Stimulated activated CD8-positive, alpha-beta memory T cell treated with anti-CD3 and anti-CD28 coated beads, Interleukin-12 subunit alpha, Interleukin-12 subunit beta, amount 100 ng/mL, for 24 hours (primary cell): Measurements from ENCODE around the gene DENND6A.
"Not testable (repeated sequence)": the region's sequence is repeated elsewhere in the genome, so short reads cannot be mapped to it uniquely, and the experiment has no call there.

ENCODE experiments used
- DNase-seq: peaks from one replicate; pipeline ENCODE4 v3.0.0-alpha.2; 2020; ENCODE audit errors: extremely low read depth

DENND6A gene

DNA sequence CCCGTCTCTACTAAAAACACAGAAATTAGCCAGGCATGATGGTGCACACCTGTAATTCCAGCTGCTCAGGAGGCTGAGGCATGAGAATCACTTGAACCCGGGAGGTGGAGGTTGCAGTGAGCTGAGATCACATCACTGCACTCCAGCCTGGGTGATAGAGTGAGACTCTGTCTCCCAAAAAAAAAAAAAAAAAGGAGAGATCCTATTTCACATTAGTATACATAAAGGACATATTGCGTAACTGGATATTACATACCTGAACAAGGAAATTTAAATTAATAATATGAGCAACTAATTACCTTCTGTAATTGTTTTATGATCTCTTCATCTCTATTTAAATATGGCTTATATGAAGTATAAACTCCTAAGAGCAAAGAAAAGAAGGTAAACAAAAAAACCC is 58.6 kb downstream of the DENND6A start:
- not testable (repeated sequence) for DNase-seq

DNA sequence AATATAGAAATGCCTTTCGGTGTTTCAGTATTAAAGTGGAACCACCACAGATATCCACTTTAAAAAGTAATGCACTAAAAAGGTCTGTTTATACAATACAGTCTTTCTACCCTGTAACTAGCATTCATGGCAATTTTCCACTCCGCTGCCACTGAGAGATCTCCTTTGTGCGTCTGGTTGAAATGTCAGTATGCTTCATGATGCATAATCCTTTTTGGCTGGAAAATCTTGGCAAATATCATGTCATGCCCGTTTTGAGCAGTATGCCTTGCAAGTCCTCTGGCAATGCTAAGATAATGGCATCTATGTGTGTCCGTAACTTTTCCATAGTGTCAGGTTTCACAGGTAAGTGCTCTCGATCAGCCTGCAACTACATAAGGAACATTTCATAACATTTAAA is 64.9 kb downstream of the DENND6A start:
- DNase-seq: no peak

DNA sequence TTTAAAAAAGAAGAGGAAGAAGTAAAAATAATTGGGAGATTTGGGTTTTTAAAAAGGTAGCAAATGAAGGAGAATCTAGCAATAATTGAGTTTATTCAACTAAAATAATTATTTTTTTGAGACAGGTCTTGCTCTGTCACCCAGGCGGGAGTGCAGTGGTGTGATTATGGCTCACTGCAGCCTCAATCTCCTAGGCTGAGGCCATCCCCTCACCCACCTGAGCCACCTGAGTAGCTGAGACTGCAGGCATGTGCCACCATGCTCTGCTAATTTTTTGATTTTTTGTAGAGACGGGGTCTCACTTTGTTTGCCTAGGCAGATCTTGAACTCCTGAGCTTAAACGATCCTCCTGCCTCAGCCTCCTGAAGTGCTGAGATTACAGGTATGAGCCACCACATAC is 68.1 kb downstream of the DENND6A start:
- no peak for DNase-seq

DNA sequence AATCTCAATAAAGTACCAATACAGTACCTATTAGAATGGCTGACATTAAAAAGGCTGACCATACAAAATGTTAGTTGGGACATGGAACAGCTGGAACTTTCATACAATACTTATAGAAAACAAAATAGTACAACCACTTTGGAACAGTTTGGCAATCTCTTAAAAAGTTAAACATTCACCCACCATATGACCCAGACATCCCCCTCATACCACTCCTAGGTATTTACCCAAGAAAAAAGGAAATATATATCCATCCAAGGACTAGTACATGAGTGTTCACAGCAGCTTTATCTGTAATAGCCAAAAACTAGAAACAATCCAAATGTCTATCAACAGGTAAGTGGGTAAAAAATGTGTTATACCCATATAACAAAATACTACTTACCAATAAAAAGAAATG is 70.5 kb downstream of the DENND6A start:
- no peak for DNase-seq

DNA sequence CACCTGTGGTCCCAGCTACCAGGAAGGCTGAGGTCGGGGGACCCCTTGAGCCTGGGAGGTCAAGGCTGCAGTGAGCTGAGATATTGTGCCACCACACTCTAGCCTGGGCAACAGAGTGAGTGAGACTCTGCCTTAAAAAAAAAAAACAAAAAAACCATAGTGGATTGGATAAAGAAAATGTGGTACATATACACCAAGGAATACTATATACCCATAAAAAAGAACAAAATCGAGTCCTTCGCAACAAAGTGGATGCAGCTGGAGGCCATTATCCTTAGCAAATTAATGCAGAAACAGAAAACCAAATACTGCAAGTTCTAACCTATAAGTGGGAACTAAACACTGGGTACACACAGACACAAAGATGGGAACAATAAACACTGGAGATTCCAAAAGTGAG is 75.1 kb downstream of the DENND6A start:
- DNase-seq: no peak

DNA sequence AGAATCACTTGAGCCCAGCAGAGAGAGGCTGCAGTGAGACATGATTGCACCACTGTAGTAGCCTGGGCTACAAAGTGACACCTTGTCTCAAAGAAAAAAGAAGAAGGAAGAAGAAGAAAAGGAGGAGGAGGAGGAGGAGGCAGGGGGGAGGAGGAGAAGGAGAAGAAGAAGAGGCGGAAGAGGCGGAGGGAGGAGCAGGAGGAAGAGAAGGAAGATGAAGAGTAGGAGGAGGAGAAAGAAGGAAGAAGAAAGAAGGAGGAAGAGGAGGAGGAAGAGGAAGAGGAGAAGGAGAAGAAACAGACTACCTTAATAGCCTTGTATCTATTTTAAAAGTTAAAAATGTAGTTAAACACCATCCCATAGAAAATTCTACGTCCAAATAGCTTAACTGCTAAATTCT is 76.6 kb downstream of the DENND6A start:
- DNase-seq: no peak

DNA sequence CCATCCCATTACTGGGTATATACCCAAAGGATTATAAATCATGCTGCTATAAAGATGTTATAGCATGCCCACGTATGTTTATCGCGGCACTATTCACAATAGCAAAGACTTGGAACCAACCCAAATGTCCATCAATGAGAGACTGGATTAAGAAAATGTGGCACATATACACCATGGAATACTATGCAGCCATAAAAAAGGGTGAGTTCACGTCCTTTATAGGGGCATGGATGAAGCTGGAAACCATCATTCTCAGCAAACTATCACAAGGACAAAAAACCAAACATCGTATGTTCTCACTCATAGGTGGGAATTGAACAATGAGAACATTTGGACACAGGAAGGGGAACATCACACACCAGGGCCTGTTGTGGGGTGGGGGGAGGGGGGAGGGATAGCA is 81.0 kb downstream of the DENND6A start:
- DNase-seq: not testable (repeated sequence)

DNA sequence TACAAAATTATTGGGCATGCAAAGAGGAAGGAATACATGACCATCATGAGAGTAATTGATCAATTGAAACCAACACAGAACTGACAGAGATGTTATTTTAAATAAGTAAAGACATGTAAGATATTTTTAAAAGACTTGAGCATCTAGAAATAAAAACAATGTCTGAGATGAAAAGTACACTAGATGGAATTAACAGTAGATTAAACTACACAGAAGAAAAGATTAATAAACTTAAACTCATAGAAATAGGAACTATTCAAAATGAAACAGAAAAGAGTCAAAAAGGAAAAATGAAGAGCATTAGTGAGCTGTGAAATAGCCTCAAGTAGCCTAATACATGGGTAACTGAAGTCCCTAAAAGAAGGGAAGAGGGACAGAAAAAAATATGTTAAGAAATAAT is 87.2 kb downstream of the DENND6A start:
- DNase-seq: no peak

DNA sequence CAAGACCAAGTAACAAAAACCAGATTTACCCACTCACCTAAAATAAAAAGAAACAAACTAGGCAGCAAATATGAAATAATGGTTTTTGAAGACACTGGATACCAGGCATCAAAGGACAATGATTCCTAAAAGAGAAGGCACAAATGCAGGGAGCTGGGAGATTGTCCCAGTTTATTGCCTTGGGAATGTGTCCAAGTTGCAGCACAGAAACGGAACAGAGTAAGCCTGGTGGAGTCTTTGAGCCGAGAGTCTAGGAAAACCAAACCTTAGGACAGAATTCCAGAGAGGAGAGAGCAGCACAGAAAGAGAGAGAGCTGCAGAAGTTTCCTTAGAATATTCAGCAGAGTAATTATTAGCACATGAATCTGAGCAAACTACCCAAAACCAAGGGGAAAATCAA is 87.9 kb downstream of the DENND6A start:
- no peak for DNase-seq

DNA sequence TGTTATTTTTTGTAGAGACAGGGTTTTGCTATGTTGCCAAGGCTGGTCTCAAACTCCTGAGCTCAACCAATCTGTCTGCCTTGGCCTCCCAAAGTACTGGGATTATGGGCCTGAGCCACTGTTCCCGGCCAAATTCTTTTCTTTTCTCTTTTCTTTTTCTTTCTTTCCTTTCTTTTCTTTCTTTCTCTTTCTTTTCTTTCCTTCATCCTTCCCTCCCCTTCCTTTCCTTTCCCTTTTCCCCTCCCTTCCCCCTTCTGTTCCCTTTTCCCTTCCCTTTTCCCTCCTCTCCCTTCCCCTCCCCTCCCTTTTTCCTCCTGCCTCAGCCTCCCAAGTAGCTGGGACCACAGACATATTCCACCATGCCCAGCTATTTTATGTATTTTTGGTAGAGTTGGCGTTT is 92.7 kb downstream of the DENND6A start:
- DNase-seq: no peak

DNA sequence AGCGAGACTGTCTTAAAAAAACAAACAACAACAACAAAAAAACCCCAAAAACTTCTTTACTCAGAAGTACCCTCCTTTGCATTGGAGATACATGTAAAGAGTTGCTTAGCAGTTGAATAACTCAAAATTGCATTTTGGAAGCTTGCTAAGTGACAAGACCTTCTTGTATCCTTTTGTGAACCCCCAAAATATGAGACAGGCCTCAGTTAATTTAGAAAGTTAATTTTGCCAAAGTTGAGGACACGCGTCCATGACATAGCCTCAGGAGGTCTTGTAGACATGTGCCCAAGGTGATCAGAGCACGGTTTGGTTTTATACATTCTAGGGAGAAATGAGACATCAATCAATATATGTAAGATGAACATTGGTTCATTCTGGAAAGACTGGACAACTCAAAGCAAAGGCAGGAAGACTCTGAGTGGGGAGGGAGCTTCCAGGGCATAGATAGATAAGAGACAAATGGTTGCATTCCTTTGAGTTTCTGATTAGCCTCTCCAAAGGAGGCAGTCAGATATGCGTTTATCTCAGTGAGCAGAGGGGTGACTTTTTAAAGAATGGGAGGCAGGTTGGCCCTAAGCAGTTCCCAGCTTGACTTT is 94.0 kb downstream of the DENND6A start:
- DNase-seq: no peak

DNA sequence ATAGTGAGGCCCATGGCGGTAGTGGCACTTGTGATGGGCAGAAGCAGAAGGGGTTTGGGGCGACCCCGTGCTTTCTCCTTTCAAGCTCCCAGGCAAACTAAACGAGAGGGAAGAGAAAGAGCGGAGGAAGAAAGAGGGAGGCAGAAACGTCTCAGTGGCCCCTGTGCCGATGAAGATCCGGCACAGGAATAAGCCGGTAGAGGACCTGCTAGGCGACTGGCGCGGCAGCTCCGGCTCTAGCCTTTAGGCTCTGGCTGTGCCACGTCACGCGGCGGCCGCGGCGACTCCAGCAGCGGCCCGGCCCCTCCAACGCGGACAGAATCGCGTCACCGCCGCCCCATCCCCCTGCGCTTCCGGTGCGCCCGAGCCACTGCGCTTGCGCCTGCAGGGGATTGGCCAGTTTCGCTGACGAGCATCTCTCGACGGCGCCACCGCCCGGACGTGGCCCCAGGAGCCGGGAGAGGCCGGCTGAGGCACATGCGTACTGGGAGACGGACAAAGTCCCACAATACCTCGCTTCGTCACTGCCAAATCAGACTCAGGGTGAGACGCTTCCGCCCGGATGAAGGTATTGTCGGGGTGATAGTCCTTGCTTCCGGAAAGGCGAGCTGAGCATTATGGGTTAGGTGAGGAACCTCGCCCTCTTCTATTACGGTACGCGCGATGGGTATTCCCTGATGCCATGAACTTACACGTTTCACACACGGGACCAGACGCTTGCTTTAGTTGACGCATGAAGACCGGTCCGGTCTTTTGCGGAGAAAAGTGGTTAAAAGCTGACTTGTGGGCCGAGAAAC is 95.6 kb downstream of the DENND6A start, which contains the start of gene ARF4:
Gene ARF4, minus strand, starts transcription at position 218 of the 797 bp plus-strand sequence. Its CDS starts 204 bp downstream, at position 14.
- peak; percentile 96 for DNase-seq

DNA sequence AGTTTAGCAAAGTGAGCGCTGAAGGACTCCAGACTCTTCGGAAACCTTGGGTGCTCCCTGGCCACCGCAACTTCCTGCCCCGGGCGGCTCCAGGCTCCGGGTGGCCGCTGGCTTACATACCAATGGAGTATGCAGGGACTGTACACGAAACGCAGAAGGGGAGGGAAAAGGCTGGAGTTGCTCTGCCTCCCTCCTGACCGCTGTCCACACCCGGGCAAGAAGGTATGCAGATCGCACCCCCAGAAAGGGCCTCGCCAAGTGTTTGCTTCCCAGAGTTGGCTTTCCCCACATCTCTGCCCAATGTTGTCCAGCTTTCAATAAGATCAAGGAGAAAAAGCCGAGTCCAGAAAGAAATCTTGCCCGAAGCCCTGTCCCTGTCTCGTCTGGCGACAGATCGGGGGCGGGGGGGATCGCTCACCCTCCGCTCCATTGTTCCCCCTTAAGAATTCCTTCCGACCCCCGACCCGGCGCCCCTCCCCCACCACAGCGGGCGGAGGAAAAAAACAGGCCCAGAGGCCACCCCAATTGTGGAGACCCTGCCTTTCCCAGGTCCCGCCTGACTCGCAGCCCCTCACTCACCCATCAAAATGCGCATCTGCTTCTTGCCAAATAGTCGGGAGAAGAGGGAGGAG is 96.3 kb downstream of the DENND6A start:
- peak; percentile 17 for DNase-seq

DNA sequence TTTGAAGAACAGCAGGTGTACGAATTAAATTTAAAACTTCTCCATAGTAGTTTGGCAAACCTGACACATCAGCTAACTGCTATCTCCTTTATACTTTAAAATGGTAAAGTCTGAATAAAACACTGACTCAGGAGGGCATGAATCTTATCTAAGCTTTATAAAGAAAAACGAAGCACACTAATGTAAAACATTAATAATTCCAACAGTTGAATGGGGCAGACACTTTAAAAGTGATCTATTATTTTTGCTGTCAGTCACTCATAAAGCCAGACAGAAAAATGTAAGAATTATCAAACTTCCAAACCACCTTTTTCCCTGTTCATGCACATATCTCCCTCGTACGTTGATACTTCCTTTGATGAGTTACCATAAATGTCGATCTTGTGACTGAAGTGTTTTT is 98.3 kb downstream of the DENND6A start:
- no peak for DNase-seq

DNA sequence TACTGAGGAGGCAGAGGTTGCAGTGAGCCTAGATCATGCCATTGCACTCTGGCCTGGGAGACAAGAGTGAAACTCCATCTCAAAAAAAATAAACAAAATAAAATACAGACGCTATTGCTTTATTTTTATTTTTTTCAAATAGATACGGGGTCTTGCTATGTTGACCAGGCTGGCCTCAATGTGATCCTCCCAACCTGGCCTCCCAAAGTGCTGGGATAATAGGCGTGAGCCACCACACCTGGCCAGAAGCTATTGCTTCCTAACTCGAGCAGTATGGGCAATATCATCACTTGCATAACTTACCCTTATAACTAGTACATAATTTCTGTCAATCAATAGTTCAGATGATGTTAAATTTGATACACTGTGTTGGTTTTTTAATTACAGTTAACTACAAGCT is 98.7 kb downstream of the DENND6A start:
- no peak for DNase-seq

DNA sequence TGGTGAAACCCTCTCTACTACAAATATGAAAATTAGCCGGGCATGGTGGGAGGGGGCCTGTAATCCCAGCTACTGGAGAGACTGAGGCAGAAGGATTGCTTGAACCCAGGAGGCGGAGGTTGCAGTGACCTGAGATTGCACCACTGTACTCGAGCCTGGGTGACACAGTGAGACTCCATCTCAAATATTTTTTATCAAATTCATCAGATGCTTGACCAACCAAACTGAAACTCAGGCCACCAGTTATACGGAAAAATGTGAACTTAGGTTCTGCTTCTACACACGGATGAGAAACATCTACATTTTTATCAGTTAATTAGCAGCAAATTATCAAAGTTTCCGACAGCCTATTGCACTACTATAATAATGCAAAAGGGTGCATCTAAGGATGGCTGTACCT is 100.6 kb downstream of the DENND6A start:
- DNase-seq: no peak

DNA sequence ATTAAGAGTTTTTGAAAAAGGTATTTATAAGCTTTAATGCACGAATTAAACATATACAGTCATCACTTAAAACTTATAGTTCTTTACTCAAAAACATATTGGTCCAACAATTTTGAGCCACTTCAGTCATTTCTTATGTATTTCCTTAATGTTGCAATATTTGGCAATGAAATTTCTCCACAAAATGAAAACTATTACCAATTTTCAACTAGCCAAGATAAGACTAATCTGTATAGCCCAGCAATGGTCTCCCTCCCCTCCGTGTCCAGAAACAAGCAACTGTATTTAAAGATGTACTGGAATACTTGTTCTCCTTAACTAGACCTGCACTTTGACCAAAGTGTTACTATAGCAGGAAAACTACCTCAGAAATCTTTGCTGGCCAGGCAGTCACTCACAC is 105.0 kb downstream of the DENND6A start:
- no peak for DNase-seq

DNA sequence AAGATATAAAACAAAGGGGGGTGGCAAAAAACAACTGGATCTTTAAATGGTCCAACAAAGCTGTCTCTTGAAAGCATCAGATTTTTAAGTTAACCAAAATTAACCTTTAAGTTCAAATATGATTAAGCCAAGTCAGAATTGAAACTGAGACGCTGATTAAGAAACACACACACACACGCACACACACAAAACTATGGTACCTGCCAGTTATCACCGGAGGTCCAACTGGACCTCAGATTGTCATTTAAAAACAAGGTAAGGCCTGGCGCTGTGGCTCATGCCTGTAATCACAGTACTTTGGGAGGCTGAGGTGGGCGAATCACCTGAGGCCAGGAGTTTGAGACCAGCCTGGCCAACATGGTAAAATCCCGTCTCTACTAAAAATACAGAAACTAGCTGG is 106.1 kb downstream of the DENND6A start:
- no peak for DNase-seq

DNA sequence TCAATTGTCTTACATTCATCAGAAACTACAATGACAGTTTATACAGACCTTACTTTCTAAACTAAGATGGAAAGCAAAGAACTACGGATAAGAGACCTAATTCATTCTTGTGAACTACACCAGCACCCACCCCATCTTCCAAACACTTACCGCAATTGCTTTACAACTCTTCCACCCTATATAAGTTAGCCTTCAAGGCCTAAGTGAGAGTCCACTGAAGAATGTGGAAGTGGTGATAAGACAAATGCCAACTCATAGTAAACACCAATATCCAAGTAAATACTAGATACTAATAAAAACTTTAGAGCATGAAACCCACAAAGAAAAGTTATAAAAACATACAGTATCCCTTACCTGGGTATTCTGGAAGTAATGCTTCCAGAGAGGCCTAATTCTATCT is 109.3 kb downstream of the DENND6A start:
- no peak for DNase-seq

DNA sequence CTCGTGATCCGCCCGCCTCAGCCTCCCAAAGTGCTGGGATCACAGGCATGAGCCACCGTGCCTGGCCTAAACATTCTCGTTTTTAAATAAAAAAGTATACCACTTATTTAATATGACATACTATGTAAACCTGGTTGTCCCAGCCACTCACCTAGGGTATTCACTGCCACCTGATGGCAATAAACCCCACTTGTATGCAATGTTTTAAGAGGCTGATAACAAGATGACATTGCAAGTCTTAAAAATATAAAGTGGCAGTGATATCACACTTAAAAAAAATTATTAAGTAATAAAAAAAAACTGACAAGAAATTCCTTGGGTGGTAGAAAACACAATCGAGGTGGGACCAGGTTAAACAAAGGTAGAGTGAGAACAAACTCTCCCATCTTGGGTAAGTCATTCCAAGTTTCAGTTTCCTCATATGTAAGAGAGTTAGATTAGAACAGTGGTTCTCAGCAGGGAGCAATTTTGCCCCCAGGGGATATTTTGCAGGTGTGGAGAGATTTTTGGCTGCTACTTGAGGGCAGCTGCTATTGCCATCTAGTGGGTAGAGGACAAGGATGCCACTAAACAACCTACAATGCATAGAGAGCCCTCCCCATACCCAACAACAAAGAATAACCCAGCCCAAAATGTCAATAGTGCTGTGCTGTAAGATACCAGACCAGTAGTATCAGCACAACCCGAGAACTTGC is 110.3 kb downstream of the DENND6A start:
- no peak for DNase-seq

DNA sequence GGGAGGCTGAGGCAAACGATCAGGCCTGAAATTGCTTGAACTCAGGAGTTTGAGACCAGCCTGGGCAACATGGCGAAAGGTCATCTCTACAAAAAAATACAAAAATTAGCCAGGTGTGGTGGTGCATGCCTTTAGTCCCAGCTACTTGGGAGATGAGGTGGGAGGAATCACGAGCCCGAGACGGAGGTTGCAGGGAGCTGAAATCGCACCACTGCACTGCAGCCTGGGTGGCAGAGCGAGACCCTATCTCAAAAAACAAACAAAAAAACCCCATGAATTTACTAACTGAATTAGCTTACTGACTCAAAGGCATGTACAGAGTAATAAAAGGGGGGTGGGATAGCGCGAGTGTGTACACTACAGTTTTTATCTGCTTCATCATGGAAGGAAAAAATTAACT is 115.1 kb downstream of the DENND6A start:
- no peak for DNase-seq

DNA sequence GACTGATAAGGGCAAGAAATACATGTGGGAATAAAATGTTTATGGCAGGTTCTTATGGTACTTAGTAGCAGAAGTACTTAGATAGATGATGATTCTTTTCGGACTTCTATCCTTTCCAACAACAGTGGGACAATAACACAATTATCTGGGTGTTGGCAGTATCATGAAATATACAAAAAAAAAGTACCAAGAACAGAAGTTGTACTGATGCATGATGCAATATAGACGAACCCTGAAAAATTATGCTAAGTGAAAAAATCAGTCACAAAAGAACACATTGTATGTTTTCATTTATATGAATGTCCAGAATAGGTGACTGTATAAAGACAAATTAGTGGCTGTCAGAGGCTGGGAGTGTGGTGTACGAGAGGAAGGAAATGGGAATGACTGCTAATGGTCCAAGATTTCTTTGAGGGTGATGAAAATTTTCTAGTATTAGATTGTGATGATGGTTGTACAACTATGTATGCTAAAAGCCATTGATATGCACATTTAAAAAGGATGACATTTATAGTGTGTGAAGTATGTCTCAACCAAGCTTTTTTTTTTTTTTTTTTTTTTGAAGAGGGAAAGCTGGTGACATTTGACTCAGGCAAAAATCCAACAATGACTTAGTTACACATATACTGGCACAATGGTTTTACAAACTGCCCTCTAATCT is 116.8 kb downstream of the DENND6A start:
- no peak for DNase-seq
